CD8-positive, alpha-beta memory T cell (primary cell): ENCODE measurements around the gene UBASH3A. TPM values are rescaled to one million over a fixed set of nuclear protein-coding genes. Genes with fewer than 3 reads are reported as not detected.
A peak's percentile ranks its signal among the peaks of the same experiment; 100 is the strongest.

Experiments used
- CTCF ChIA-PET: fragments of 350-600 bp; sonication (Branson Sonifier 250); formaldehyde crosslinking; loops from one replicate; lab custom pipeline; 2021; ENCODE audit warnings: antibody characterized with exemption; lab: Charles Lee
- POLR2A ChIA-PET: fragments of 350-600 bp; sonication (Branson Sonifier 250); formaldehyde crosslinking; loops from one replicate; lab custom pipeline; 2021; ENCODE audit warnings: antibody characterized with exemption; lab: Charles Lee
- DNase-seq, 5 donors: peaks; one replicate each; pipeline versions ENCODE4 v3.0.0 to v3.0.0-alpha.2; 2020 to 2022; ENCODE audit warnings: mixed read lengths in 1 of 5
- H3K27ac ChIP-seq: one replicate; pipeline ENCODE4 v1.7.0; 2013; ENCODE audit warnings: low read depth, mild to moderate bottlenecking, low read length, moderate library complexity
- H3K27me3 ChIP-seq: 2 replicates; pipeline ENCODE4 v1.7.0; 2013; ENCODE audit warnings: low read length, mild to moderate bottlenecking; ENCODE audit not compliant: insufficient read depth, poor library complexity, severe bottlenecking
- H3K36me3 ChIP-seq: 2 replicates; pipeline ENCODE4 v1.7.0; 2013; ENCODE audit warnings: mild to moderate bottlenecking, low read length, moderate library complexity; ENCODE audit not compliant: insufficient read depth
- H3K4me1 ChIP-seq: 2 replicates; pipeline ENCODE4 v1.7.0; 2013; ENCODE audit warnings: mild to moderate bottlenecking, low read length, moderate library complexity; ENCODE audit not compliant: insufficient read depth
- H3K4me3 ChIP-seq: 2 replicates; pipeline ENCODE4 v1.7.0; 2013; ENCODE audit warnings: mild to moderate bottlenecking, low read length
- H3K9me3 ChIP-seq: 2 replicates; pipeline ENCODE4 v1.7.0; 2013; ENCODE audit warnings: mild to moderate bottlenecking, low read length
- H3K27ac Mint-ChIP-seq, 8 donors: one replicate each; pipeline ENCODE4 v1.8.0; 2020 to 2021; ENCODE audit warnings: mixed read lengths in 8 of 8, mild to moderate bottlenecking in 6 of 8, inconsistent platforms in 3 of 8, moderate library complexity in 3 of 8
- H3K27me3 Mint-ChIP-seq, 2 donors: one replicate each; pipeline ENCODE4 v1.8.0; 2020 to 2021; ENCODE audit warnings: mixed read lengths in 2 of 2, mild to moderate bottlenecking in 1 of 2, moderate library complexity in 1 of 2
- H3K36me3 Mint-ChIP-seq, 3 donors: one replicate each; pipeline ENCODE4 v1.8.0; 2020 to 2021; ENCODE audit warnings: mixed read lengths in 3 of 3, inconsistent platforms in 1 of 3, mild to moderate bottlenecking in 1 of 3
- H3K4me1 Mint-ChIP-seq, 3 donors: one replicate each; pipeline ENCODE4 v1.8.0; 2020 to 2021; ENCODE audit warnings: mixed read lengths in 3 of 3, inconsistent platforms in 1 of 3, mild to moderate bottlenecking in 1 of 3
- H3K4me3 Mint-ChIP-seq, 7 donors: one replicate each; pipeline ENCODE4 v1.8.0; 2020 to 2021; ENCODE audit warnings: mixed read lengths in 7 of 7, mild to moderate bottlenecking in 6 of 7, moderate library complexity in 4 of 7, inconsistent platforms in 2 of 7
- H3K9me3 Mint-ChIP-seq, 5 donors: one replicate each; pipeline ENCODE4 v1.8.0; 2020 to 2022; ENCODE audit warnings: mixed read lengths in 5 of 5, mild to moderate bottlenecking in 3 of 5, moderate library complexity in 2 of 5, inconsistent platforms in 1 of 5
- polyA plus RNA-seq: library from polyadenylated mRNA; unstranded; fragments of 300-500 nt; fragmentation: Illumina TruSeq; gene quantifications from one replicate; pipeline ENCODE4 v1.2.3, GENCODE V29; 2021
- total RNA-seq, 2 experiments: library from RNA; stranded (reverse); gene quantifications; one replicate each; pipeline ENCODE4 v1.2.3, GENCODE V29; 2021

The UBASH3A gene
- total and polyA plus RNA-seq, 3 experiments from 2014 or later: 36.4 to 55.1 (median 38.7) TPM

- H3K27me3 Mint-ChIP-seq: no peaks in the 10 kb centered on the region
- peaks cover 0 to 72% (median 12%) of the 10 kb centered on the region in 3 donors for H3K36me3 Mint-ChIP-seq
- no peaks in the 10 kb centered on the region for H3K9me3 Mint-ChIP-seq
- H3K4me1 ChIP-seq: peaks cover 19% of the 10 kb centered on the region
- peak overlapping the region in 5 of 8 donors; percentile 10 to 87 (median 47) for H3K27ac Mint-ChIP-seq
- ChIA-PET POLR2A (interaction anchor here (0.7 kb wide), 1 partner anchor 45 kb away, joined by 3 read pairs; no protein-coding TSS in a partner anchor), CTCF (interaction anchor here (1.5 to 1.8 kb wide), 2 partner anchors 86 to 109 kb away, joined by 5 to 6 read pairs; no protein-coding TSS in a partner anchor)
- no peaks in the 10 kb centered on the region for H3K9me3 ChIP-seq
- H3K4me1 Mint-ChIP-seq: peaks cover 21 to 47% (median 26%) of the 10 kb centered on the region in 3 donors
- peaks cover 34% of the 10 kb centered on the region for H3K36me3 ChIP-seq
- no peaks in the 10 kb centered on the region for H3K27me3 ChIP-seq
- no peak for DNase-seq
- H3K27ac ChIP-seq: no peak overlapping the region
- H3K4me3 Mint-ChIP-seq: no peak overlapping the region
- H3K4me3 ChIP-seq: no peak overlapping the region
Measured at GRCh38 chr21:42446531-42446930, 42.8 kb downstream of the UBASH3A start.

- Histone ChIP-seq H3K9me3 (no peaks in the 10 kb centered on the region), H3K4me3 (no peak overlapping the region), H3K27me3 (no peaks in the 10 kb centered on the region), H3K27ac (no peak overlapping the region), H3K4me1 (peaks cover 19% of the 10 kb centered on the region), H3K36me3 (peaks cover 29% of the 10 kb centered on the region)
- Mint-ChIP-seq H3K9me3 (no peaks in the 10 kb centered on the region), H3K4me3 (no peak overlapping the region), H3K27ac (peak overlapping the region in 4 of 8 donors; percentile 10 to 87 (median 54)), H3K27me3 (no peaks in the 10 kb centered on the region), H3K36me3 (peaks cover 0 to 66% (median 9%) of the 10 kb centered on the region in 3 donors), H3K4me1 (peaks cover 18 to 43% (median 26%) of the 10 kb centered on the region in 3 donors)
- no peak for DNase-seq
- CTCF ChIA-PET: no interaction called here
- POLR2A ChIA-PET: no interaction called here
Measured at GRCh38 chr21:42447182-42447581, 43.5 kb downstream of the UBASH3A start.

- Mint-ChIP-seq H3K27me3 (no peaks in the 10 kb centered on the region), H3K4me3 (no peak overlapping the region), H3K4me1 (peaks cover 17 to 43% (median 26%) of the 10 kb centered on the region in 3 donors), H3K27ac (peak overlapping the region in 5 of 8 donors; percentile 43 to 87 (median 68)), H3K36me3 (peaks cover 0 to 60% (median 4%) of the 10 kb centered on the region in 3 donors), H3K9me3 (no peaks in the 10 kb centered on the region)
- ChIA-PET POLR2A (no interaction called here), CTCF (interaction anchor here (1.3 to 3.8 kb wide), 3 partner anchors 25 to 138 kb away, joined by 3 to 20 read pairs (median 7); no protein-coding TSS in a partner anchor)
- Histone ChIP-seq H3K4me1 (peaks cover 19% of the 10 kb centered on the region), H3K27ac (no peak overlapping the region), H3K4me3 (no peak overlapping the region), H3K9me3 (no peaks in the 10 kb centered on the region), H3K36me3 (peaks cover 24% of the 10 kb centered on the region), H3K27me3 (no peaks in the 10 kb centered on the region)
- DNase-seq: no peak
Measured at GRCh38 chr21:42447732-42448131, 44.0 kb downstream of the UBASH3A start.

GRCh38 chr21:42448686-42449085 lies 45.0 kb downstream of the UBASH3A start:
- Histone ChIP-seq H3K9me3 (no peaks in the 10 kb centered on the region), H3K36me3 (peaks cover 19% of the 10 kb centered on the region), H3K4me3 (no peak overlapping the region), H3K27me3 (no peaks in the 10 kb centered on the region), H3K4me1 (peaks cover 23% of the 10 kb centered on the region), H3K27ac (no peak overlapping the region)
- Mint-ChIP-seq H3K27ac (peak overlapping the region in 5 of 8 donors; percentile 35 to 94 (median 72)), H3K36me3 (peaks cover 0 to 51% (median 0%) of the 10 kb centered on the region in 3 donors), H3K27me3 (no peaks in the 10 kb centered on the region), H3K4me1 (peaks cover 17 to 43% (median 26%) of the 10 kb centered on the region in 3 donors), H3K4me3 (peak overlapping the region in 1 of 7 donors; percentile 15), H3K9me3 (no peaks in the 10 kb centered on the region)
- DNase-seq: no peak
- CTCF ChIA-PET: interaction anchor here (1.3 to 4.6 kb wide), 5 partner anchors 26 to 139 kb away, joined by 3 to 30 read pairs (median 7); partner anchors contain the start of gene UBASH3A
- POLR2A ChIA-PET: no interaction called here

GRCh38 chr21:42451941-42452340 lies 48.2 kb downstream of the UBASH3A start:
- Histone ChIP-seq H3K27me3 (no peaks in the 10 kb centered on the region), H3K4me3 (no peak overlapping the region), H3K4me1 (peaks cover 36% of the 10 kb centered on the region), H3K36me3 (peaks cover 11% of the 10 kb centered on the region), H3K27ac (no peak overlapping the region), H3K9me3 (no peaks in the 10 kb centered on the region)
- Mint-ChIP-seq H3K4me3 (no peak overlapping the region), H3K9me3 (no peaks in the 10 kb centered on the region), H3K27me3 (no peaks in the 10 kb centered on the region), H3K27ac (peak overlapping the region in 2 of 8 donors; percentile 29 to 84), H3K36me3 (peaks cover 0 to 18% (median 0%) of the 10 kb centered on the region in 3 donors), H3K4me1 (peaks cover 20 to 41% (median 36%) of the 10 kb centered on the region in 3 donors)
- ChIA-PET CTCF (interaction anchor here (1.1 to 4.6 kb wide), 4 partner anchors 10 to 193 kb away, joined by 3 to 30 read pairs (median 4); no protein-coding TSS in a partner anchor), POLR2A (no interaction called here)
- DNase-seq: no peak

- Mint-ChIP-seq H3K4me3 (no peak overlapping the region), H3K4me1 (peaks cover 22 to 38% (median 33%) of the 10 kb centered on the region in 3 donors), H3K9me3 (no peaks in the 10 kb centered on the region), H3K27me3 (no peaks in the 10 kb centered on the region), H3K27ac (peak overlapping the region in 2 of 8 donors; percentile 29 to 84), H3K36me3 (peaks cover 0 to 11% (median 0%) of the 10 kb centered on the region in 3 donors)
- no peak for DNase-seq
- H3K9me3 ChIP-seq: no peaks in the 10 kb centered on the region
- H3K4me1 ChIP-seq: peaks cover 36% of the 10 kb centered on the region
- no peaks in the 10 kb centered on the region for H3K27me3 ChIP-seq
- CTCF ChIA-PET: interaction anchor here (1.1 to 4.6 kb wide), 4 partner anchors 11 to 194 kb away, joined by 3 to 30 read pairs (median 4); no protein-coding TSS in a partner anchor
- POLR2A ChIA-PET: no interaction called here
- H3K4me3 ChIP-seq: no peak overlapping the region
- H3K36me3 ChIP-seq: peaks cover 7% of the 10 kb centered on the region
- H3K27ac ChIP-seq: no peak overlapping the region
Measured at GRCh38 chr21:42452401-42453223, 48.9 kb downstream of the UBASH3A start.

GRCh38 chr21:42453224-42453985 lies 49.7 kb downstream of the UBASH3A start:
- no peaks in the 10 kb centered on the region for H3K36me3 ChIP-seq
- no peak for DNase-seq
- peak overlapping the region in 1 of 8 donors; percentile 74 for H3K27ac Mint-ChIP-seq
- H3K4me3 Mint-ChIP-seq: no peak overlapping the region
- no peaks in the 10 kb centered on the region for H3K27me3 ChIP-seq
- ChIA-PET CTCF (no interaction called here), POLR2A (no interaction called here)
- H3K36me3 Mint-ChIP-seq: peaks cover 0 to 3% (median 0%) of the 10 kb centered on the region in 3 donors
- no peaks in the 10 kb centered on the region for H3K27me3 Mint-ChIP-seq
- no peaks in the 10 kb centered on the region for H3K9me3 ChIP-seq
- H3K27ac ChIP-seq: no peak overlapping the region
- peaks cover 36% of the 10 kb centered on the region for H3K4me1 ChIP-seq
- peaks cover 18 to 31% (median 28%) of the 10 kb centered on the region in 3 donors for H3K4me1 Mint-ChIP-seq
- no peaks in the 10 kb centered on the region for H3K9me3 Mint-ChIP-seq
- H3K4me3 ChIP-seq: no peak overlapping the region
